SH-SY5Y (cell line): ENCODE data around the gene BTBD9.

ENCODE experiments used
- GATA2 ChIP-seq: IDR thresholded peaks from 2 replicates; pipeline ENCODE4 v1.6.1; 2011; ENCODE audit warnings: mild to moderate bottlenecking, low read depth, low read length
- GATA3 ChIP-seq: IDR thresholded peaks from 2 replicates; pipeline ENCODE4 v1.6.1; 2011; ENCODE audit warnings: low read depth, mild to moderate bottlenecking, low read length, moderate library complexity

Gene BTBD9

DNA sequence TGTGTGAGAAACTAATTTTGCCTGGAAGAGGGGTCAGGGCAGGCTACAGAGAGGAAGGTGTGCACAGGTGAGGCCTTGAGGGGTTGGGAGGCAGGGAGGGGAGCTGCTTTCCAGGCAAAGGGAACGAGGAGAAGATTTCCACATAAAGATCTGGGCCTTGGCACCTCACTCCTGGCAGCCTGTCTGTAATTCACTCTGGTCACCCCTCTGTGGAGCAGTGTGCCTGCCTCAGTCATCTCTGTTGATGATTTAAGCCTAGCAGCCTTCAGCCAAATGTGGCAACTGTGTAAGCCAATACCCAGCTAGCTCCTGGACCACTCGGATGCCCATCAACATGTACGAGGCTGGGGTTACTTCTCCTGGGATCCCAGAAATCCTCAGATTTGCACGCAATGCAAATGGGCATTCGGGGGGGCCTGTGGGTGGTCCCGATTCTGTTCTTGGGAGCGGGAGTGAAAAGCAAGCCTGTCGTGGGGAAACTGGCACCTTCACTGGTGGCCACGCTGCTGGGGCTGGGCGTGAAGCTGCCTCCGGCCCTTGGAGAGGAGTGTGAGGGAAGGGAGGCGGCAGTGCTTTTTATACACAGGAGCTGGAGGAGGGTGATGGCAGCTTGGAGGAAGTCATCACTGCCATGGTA is 459.8 kb downstream of the BTBD9 start:
- TF ChIP-seq GATA3: no peak
- TF ChIP-seq GATA2: no peak

DNA sequence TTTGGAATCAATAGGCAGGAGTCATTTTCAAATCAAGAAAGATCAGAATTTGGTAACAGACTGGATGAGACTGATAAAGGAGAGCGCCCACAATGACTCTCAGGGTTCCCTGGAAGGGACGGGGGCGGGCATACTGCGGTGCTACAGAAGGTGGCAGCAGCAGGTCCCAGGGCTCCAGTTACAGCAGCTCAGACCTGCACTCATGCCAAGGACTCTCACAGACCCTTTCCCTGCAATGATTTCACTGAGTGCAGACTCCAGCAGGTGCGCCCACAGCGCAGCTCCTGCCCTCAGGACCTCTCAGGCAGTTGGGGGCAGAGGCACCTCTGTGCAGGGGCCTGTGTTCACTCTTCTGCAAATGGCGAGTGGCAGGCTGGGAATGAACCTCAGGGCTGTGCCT is 460.4 kb downstream of the BTBD9 start:
- TF ChIP-seq GATA3 (no peak), GATA2 (no peak)

DNA sequence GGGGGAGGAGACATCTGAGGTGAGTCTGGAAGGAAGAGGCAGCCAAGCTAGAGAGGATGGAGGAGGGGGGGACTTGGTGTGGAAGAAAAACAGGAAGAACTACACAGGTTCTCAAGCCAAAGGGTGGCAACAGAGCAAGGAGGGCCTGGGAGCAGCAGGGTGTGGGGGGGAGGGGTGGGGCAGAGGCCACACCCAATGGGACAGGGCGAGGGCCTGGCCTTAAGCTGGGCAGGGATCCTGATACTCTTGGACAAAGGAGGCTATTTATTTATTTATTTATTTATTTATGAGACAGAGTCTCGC is 461.2 kb downstream of the BTBD9 start:
- TF ChIP-seq GATA2: no peak
- no peak for TF ChIP-seq GATA3

DNA sequence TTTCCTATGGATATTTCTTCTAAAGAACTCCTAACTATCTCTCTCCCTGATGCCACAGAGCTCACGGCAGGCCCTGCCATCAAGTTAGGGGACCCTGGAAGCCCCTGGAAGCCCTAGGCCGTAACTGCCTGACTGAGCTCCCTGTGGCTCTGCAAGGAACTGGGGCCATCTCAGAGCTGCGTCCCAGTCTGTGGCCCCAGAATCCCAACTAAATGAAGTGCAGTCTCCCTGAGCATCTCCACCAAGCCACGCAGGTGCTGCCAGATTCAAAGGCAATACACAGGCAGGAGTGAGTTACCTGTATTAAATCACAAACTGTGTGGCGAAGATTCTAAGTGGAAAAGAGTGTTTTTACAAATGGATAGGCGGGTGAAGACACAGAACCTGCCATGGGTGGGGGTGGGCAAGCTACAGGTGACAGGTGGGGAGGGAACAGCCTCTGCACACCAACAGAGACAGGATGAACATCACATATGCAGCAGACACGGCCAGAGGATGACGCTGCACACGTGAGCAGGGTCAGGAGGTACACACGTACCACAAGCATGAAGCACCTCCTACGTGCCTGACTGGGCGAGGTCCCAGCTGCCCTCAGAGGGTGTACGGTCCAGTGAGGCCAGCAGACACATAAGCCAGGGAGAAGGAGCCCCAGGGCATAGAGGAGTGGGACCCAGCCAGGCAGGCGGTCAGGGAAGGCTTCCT is 461.7 kb downstream of the BTBD9 start:
- no peak for TF ChIP-seq GATA2
- no peak for TF ChIP-seq GATA3

DNA sequence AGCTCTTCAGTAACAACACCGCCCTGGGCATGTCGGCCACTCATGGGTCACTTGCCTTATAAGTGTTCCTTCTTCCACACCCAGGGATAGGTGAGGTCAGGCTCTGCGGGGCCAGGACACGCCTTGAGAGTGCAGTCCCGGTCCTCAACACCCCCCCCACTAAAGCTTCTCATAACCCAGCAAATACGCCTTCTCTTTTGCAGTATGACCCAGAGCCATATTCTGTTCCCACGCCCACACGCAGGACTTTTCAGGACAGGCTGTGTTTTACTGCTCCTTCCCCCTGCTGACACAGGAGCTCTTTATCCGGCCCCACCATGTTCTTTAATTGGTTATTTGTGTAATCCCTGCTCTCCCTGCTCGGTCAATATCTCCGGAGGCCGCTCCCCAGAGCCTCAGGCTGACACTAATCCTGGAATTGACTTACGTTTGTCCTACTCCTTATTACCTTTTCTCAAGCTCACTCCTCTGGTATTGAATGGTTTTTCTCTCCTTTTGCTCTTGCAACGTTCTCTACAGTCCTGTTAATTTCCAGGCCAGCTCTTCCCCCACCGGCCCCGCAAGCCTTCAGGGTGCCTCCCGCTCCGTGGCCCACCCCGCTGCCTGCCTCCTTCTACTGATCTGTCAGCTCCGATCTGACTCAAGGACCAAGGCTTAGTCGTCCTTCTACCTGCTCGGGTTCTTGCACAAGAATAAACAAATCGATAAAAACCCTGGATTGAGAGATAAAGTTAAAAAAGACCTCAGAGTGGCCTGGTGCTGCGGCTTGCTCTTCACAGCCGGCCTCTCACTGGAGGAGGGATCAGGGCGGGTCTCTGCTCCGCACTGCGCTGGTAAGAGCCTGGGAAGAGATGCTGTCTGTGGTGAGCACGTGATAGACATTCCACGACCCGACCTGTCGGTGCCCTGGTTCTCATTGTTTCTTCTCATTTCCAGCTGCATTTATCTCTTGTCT is 462.7 kb downstream of the BTBD9 start:
- TF ChIP-seq GATA2 (no peak), GATA3 (no peak)

DNA sequence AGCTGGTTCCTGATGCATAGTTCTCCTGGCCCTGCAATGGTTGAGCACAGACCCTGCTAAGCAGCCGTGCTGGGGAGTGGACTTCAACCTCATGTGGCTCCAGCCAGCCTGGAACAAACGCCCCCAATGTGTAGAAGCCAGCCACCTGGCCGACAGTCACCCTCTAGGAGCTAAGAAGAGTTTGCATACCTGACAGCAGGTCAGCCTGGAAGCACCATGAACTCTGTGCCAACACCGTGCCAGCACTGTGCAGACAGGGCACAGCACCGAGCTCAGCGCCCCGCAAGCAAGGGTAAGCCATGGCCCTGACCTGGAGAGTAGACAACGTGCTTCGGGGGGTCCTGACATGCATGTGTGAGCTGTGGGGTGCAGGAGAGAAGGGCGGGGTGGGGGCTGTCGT is 463.9 kb downstream of the BTBD9 start:
- no peak for TF ChIP-seq GATA2
- no peak for TF ChIP-seq GATA3

DNA sequence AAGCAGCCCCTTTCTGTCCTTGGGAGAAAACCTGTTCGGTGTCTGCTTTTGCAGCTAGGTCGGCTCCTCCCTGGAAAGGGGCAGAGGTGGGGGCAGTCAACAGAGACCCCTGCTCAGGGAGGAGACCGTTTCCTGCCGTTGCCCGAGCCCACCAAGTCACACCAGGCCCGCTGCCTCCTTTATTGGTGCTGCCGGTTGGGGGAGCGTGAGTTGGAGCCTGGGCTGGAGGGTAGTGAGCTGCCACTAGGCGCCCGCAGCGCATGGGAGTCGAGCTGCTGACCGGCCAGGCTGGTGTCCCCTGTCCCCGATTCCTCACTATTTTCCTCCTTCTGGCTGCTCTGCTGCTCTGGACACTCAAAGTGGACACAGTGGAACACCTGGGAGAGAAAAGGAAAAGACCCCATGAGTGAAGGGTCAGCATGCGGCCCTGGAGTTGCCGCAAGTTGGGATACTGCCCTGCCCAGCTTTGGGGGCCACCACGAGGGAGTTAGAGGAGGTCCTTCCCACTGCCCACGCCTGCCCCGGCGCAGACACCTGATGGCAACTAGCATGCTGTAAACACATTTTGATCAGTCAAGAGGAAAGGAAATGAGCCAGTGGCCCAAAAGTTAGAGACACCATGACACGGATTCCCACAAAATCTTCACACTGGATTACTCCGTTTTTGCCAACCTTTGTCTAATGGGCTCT is 464.8 kb downstream of the BTBD9 start:
- no peak for TF ChIP-seq GATA2
- TF ChIP-seq GATA3: no peak

DNA sequence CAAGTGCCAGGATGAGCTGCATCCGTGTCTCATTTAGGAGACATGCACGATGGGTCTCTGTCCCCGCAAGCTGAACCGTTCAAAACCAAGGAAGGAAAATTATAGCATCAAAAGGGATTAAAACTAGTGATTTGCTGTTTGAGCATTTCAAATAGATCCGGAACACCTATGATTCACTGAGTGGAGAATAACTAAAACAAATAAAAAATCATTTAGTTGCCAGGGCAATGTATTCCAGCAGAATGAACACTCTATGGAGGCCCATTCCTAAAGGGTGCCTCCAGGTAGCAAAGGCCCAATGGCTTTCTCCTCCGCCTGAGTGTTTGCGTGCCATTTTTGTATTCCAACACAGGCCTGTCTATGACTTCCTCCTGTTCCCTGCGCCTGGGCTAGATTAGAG is 465.4 kb downstream of the BTBD9 start:
- TF ChIP-seq GATA2 (no peak), GATA3 (no peak)

DNA sequence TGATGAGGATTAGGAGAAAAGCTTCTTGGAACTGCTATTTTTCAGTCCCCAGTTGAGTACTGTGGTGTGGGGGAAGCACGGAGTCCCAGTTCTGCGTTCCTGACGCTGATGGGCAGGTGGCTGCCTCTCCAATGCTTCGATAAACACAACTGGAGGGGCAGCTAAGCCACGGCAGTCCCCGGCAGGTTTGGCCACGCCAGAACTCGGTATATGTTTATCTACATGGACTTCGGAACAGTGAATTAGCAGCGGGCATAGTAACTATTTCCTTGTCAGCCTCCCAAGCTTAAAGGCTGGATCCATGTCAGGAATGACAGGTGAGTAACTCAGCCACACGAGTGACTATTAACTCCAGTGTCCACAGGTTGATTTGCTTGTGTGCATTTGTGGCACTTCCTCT is 465.8 kb downstream of the BTBD9 start:
- TF ChIP-seq GATA3 (no peak), GATA2 (no peak)

DNA sequence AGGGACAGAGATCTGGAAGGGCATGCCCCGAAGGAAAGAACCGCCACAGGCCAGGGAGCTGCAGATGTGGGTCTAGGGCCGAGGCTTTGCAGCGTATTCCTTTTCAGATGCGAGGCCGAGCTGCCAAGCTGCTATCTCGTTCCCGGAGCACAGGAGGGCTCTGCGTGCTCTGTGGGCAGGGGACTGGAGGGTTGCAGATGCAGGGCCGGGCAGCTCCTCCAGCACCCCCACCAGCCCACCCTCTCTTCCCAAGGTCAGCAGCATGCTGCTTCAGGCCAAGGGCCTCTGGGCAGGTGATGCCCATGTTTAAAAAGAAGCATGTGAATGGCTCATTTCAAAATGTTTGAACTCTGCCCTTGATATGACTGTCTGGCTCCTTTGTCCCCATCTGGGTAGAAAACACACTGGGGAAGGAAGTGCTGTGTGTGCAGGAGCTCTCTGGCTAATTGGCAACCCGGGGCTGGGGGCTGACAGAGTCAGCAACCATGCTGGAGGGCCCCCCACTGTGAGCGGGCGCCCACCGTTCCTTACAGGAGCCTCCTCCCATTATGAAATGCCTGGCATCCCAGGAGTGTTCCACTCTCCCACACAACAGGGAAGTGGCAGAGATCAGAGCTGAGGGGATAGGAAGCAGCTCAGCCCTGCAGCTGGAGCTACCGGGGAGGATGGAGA is 466.9 kb downstream of the BTBD9 start:
- TF ChIP-seq GATA2 (no peak), GATA3 (no peak)

DNA sequence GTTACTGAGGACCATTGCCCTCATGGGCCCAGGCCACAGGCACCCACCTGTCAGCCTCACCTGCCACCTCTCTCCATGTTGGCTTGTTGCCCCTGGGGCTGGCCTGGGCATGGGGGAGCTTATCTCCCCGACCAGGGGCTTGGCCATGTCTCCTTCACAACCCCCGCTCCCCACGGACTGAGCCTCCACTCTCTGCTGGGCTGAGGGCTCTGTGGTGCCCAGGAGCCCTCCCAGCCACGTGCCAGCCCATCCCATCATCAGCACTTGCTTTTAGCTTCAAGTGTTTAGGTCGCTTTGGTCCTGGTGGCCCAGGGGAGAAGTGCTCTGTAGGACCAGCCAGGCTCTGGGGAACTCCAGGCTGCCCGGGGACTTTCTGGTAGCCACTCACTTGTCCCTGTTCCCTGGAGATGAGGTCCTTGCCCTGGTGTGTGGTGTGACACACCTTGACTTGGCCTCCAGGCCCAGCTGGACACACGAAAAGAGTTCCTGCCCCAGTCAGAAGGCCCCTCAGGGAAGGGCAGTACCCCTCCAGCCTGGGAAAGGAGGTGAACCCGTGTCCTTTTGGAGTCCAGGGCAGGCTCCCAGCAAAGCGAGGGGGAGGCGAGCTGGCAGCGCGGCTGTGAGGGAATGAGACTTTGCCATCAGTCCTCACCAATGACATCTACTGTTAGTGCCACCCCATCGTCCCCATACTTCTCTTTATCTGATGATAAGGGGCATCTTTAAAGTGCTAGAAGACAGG is 467.6 kb downstream of the BTBD9 start:
- TF ChIP-seq GATA2 (no peak), GATA3 (no peak)

DNA sequence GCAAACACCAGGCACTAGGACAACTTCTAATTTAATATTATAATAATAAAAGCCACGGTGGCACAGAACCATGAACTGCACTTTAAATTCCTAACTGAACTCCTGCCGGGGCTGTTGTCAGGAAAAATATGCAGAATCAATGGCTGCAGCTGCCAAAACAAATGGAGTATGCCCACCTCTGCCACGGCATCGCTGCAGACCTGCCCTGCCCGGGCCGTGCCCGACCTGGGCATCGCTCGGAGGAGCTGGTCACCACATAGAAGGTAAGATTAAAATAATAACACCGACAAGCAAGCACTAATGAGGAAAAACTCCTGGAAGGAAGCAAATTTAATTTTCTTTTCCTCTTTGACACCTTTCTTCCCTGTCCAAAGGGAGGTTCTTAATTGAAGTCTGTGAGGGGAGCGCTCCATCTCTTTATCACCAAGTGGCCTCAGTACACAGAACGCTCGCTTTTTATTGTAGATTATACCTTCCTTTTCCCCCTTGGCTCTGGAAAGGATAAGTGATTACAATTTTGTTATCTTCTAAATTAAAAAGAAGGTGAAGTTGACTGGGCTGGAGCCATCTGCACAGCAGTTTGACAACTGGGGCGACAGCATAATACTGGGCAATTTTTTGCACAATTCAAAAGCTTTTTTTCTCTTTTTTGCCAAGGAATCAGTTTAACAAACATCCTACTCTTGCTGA is 468.9 kb downstream of the BTBD9 start:
- TF ChIP-seq GATA2: no peak
- no peak for TF ChIP-seq GATA3

DNA sequence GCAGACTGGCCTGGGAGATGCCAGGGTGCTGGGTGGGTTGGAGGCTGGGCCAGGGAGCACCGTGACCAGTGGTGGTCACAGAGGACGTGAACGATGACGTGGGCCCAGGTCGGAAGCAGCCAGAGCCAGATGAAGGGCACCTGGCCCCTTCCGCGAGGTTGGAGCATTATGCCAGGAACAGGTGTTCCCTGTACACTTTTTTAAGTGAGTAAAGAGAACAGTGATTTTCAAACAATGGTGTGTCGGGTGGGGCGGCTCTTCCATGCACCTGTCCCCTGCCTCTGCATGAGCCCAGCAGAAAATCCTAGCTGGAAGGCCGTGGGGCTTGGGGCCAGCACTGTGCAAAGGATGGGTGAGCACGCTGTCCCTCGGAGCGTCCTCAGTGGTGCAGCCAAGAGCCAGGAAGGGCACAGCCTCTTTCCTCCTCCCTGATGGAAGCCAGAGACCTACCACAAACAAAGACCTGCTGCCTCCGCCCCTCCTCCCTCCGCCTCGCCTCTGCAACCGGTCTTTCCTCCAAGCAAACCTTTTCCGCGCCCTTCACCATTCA is 469.7 kb downstream of the BTBD9 start:
- TF ChIP-seq GATA2: no peak
- no peak for TF ChIP-seq GATA3
